Stimulated activated CD4-positive, alpha-beta T cell treated with anti-CD3 and anti-CD28 coated beads, TNF-alpha, amount 100 ng/mL, for 24 hours (primary cell): Measurements from ENCODE around the gene TJP1.
"Not testable (repeated sequence)": the region's sequence is repeated elsewhere in the genome, so short reads cannot be mapped to it uniquely, and the experiment has no call there.

Source experiments
- DNase-seq, 3 experiments: peaks; one replicate each; pipeline ENCODE4 v3.0.0-alpha.2; 2020; ENCODE audit warnings: low read depth in 3 of 3

TJP1 gene

DNA sequence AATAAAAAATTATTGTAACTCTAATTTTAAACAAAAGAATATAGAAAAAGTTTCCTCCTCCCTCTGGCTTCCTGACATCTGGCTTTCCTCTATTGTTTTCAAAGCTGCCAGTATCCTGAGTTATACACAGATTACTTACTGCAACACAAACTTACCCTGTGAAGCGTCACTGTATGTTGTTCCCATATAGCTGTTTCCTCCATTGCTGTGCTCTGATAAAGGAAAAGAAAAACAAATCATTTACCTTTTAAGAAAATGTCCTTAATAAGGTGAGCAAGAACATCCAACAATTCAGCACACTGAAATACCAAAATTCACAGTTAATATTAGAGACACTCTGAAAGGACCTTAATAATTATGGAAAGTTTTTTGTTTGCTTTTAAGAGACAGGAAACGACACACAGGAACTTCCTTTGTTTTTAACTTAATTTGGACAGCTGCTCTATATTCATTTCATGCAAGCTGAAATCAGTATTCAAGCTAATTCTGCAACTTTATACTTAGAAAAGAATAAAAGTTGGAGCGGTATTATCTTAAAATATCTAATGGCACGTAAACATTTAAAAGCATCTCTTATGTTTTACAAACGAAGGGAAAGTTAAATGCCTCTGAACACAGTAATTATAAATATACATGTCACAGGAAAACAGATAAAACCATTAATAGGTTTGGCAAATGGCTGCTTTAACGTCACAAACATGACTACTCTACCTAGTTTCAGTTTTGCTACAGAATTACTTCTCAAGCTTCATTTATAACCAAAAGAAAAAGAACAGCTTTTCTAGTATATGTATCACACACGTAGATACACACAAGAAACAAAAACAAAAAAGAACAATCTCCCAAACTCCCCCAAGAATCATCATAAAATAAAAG, 21.5 kb downstream of the TJP1 start:
- no peak for DNase-seq

DNA sequence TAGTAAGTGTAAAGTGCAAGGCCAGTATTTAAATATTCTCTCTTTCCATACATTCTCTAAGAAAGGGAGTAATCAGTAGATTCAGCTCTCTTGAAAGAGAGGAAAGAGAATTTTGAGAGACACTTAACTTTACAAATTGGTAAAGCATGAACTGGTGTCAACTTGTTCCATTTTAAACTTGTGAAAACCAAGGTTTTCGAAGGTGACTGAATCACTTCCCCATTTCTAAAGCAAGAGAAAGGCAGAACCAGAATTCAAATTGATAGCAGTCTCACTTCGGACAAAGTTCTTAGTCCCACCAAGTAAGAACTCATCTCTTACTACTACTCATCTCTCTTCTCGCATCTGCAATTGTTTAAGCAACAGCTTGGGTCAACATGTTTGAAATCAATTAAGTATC, 22.4 kb downstream of the TJP1 start:
- no peak for DNase-seq

- no peak for DNase-seq
These were observed 26.7 kb downstream of the TJP1 start for GRCh38 chr15:29795610-29796009.

DNA sequence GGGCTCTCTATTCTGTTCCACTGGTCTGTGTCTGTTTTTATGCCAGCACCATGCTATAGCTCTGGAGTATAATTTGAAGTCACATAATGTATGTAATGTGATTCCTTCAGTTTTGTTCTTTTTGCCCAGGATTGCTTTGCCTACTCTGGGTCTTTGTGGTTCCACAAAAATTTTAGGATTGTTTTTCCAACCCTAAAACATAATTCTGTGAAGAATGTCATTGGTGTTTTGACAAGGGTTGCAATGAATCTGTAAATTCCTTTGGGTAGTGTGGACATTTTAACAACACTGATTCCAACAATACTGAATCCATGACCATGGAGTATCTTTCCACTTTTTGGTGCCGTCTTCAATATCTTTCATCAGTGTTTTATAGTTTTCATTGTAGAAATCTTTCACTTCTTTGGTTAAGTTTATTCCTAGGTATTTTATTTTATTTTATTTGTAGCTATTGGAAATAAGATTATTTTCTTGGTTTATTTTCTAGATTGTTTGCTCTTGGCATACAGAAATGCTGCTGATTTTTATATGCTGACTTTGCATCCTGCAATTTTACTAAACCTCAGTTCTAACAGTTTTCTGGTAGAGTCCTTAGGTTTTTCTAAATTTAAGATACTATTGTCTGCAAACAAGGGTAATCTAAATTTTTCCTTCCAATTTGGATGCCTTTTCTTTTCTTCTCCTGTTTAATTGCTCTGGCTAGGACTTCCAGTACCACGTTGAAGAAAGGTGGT, 29.7 kb downstream of the TJP1 start:
- no peak for DNase-seq

DNA sequence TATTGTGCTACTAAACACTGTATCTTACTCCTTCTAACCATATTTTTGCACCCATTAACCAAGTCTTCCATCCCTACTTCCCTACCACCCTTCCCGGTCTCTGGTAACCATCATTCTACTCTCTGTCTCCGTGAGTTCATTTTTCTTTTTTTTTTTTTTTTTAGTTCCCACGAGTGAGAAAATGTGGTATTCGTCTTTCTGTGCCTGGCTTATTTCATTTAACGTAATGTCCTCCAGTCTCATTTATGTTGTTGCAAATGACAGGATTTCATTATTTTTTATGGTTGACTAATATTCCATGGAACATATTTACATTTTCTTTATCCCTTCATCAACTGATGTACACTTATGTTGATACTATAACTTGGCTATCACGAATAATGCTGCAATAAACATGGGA, 31.7 kb downstream of the TJP1 start:
- no peak for DNase-seq

- DNase-seq = no peak
These were observed 32.4 kb downstream of the TJP1 start for GRCh38 chr15:29789871-29790270.

DNA sequence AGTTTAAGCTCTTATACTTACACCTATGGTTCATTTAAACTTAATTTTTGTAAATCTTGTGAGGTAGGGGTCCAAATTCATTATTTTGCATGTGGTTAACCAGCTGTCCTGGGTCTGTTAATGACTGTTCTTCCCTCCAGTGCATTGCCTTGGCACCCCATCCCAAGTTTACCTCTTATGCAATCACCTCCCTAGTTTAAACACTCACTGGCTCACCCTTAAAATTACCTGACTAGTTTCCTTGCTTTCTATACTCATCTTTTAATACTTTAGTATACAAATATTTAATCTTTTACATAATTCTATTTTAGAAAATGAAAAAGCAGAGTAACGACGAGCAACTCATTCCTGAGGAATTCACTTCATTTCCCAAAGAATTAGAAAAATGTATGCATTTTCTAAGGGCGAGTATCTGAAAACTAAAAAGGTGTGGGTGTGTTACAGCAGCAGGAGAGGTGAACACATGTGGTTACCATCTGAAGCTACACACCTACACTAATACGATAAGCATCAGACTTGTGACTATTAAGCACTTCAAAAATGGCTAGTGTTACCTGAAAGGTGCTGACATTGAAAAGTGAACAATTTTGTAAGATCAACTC, 33.7 kb downstream of the TJP1 start:
- no peak for DNase-seq

GRCh38 chr15:29787767-29788166, 34.5 kb downstream of the TJP1 start:
- no peak for DNase-seq

- no peak for DNase-seq
These were observed 36.6 kb downstream of the TJP1 start for GRCh38 chr15:29785642-29786041.

DNA sequence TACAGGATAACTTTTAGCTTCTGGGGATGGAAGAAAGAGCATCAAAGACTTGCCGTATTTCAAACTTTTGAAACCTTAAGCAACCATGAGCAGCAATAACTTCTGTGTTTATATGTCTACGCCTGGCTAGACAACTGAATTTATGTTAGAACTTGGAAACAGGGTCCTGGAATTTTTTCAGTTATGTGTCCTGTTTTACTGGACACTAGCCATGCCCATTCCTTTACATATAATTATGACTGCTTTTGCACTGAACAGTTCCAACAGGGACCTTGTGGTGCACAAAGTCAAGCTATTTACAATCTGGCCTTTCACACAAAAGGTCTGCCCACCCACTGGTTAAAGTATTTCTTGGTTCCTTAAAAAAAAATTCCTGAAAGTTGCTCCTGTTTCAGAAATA, 37.1 kb downstream of the TJP1 start:
- DNase-seq = no peak

GRCh38 chr15:29784413-29784812, 37.9 kb downstream of the TJP1 start:
- DNase-seq = no peak

DNA sequence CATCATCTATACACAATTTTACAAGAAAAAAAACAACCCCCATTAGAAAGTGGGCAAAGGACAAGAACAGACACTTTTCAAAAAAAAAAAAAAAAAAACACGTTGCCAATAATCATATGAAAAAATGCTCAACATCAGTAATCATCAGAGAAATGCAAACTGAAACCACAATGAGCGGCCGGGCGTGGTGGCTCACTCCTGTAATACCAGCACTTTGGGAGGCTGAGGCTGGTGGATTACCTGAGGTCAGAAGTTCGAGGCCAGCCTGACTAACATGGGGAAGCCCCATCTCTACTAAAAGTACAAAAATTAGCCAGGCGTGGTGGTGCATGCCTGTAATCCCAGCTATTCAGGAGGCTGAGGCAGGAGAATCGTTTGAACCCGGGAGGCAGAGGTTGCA, 39.5 kb downstream of the TJP1 start:
- DNase-seq = not testable (repeated sequence)

- no peak for DNase-seq
These were observed 43.9 kb downstream of the TJP1 start for GRCh38 chr15:29778382-29778781.

DNA sequence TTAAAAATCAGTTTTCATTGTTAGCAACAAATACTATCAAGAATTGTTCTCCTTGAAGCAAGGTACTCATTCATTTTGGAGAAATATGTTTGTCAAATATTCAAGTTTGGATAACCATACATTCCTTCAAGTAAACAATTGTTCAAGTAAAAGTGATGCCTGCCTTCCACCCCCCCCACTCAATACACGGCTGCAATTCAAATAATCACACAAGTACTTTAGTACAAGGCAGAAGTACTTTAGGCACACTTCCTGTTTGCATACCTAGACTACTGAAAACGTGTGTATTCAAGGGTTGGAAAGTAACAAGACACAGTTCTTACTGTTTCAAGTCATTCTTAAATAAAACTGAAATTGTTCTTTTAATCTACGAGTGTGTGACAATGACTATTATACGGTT, 45.4 kb downstream of the TJP1 start:
- DNase-seq = no peak

GRCh38 chr15:29774900-29775299, 47.4 kb downstream of the TJP1 start:
- no peak for DNase-seq

- no peak for DNase-seq
These were observed 48.5 kb downstream of the TJP1 start for GRCh38 chr15:29773816-29774215.

- DNase-seq = no peak
These were observed 49.3 kb downstream of the TJP1 start for GRCh38 chr15:29773000-29773399.

- DNase-seq = no peak
These were observed 51.5 kb downstream of the TJP1 start for GRCh38 chr15:29770796-29771195.

GRCh38 chr15:29765898-29766527, 56.3 kb downstream of the TJP1 start:
- DNase-seq = no peak

DNA sequence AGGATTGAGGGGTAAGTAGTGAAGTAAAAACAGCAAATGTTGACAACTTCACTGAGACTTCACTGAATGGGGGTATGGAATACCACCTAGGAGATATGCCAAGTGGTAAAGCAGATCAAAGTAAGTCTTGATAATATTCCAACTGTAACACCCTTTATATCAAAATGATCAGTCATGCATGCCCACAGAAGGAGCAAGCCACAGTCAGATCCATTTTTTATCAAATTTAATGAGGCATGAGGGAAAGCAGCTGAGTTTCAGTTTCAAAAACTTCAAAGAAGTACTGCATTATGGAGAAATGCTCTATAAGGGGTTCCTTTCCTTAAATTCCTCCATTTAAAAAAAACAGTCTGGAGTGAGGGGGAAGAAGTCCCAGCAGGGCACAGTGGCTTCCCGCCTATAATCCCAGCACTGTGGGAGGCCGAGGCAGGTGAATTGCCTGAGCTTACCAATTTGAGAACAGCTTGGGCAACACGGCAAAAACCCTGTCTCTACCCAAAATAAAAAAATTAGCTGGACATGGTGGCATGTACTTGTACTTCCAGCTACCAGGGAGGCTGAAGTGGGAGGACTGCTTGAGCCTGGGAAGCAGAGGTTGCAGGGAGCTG, 56.9 kb downstream of the TJP1 start:
- DNase-seq = no peak

DNA sequence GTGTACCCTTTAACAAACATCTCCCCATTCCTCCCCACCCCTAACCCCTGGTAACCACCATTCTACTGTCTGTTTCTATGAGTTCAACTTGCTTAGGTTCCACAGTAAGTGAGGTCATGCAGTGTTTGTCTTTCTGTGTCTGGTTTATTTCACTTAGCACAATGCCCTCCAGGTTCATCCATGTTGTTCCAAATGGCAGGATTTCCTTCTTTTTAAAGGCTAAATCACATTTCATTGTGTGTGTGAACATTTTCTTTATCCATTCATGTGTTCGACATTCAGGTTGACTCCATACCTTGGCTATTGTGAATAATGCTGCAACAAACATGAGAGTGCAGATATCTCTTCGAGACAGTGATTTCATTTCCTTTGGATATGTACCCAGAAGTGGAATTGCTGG, 62.7 kb downstream of the TJP1 start:
- DNase-seq = no peak
